ENCODE measurements around the gene SIRPD.

DNA sequence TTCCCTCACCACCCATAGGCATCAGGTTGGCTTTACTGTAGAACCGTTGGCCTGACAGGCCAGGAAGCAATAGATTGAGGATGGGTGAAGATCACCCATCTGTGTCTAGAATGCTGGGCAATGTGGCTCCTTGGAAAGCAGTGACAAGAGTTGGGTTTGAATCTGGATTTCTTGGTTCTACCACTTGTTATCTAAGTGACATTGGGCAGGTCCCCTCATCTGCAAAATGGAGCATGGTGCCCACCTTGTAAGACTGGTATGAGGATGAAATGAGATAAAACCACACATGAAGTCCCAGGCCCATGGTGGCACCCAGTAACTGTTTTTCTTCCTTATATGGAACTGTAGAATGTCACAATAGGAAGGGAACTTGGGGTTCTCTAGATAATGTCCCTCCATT is 43.7 kb downstream of the SIRPD start:
- TF ChIP-seq EZH2 (IDR thresholded peaks at IDR 0.05) (no peak), EZH2phosphoT487 (IDR thresholded peaks at IDR 0.05) (no peak)
- TF ChIP-seq, protein P1, sequence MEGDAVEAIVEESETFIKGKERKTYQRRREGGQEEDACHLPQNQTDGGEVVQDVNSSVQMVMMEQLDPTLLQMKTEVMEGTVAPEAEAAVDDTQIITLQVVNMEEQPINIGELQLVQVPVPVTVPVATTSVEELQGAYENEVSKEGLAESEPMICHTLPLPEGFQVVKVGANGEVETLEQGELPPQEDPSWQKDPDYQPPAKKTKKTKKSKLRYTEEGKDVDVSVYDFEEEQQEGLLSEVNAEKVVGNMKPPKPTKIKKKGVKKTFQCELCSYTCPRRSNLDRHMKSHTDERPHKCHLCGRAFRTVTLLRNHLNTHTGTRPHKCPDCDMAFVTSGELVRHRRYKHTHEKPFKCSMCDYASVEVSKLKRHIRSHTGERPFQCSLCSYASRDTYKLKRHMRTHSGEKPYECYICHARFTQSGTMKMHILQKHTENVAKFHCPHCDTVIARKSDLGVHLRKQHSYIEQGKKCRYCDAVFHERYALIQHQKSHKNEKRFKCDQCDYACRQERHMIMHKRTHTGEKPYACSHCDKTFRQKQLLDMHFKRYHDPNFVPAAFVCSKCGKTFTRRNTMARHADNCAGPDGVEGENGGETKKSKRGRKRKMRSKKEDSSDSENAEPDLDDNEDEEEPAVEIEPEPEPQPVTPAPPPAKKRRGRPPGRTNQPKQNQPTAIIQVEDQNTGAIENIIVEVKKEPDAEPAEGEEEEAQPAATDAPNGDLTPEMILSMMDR (IDR thresholded peaks at IDR 0.05): no peak
